Epithelial cell of proximal tubule (primary cell): ENCODE results near the gene BASP1. TPM values are rescaled to one million over a fixed set of nuclear protein-coding genes. Genes with fewer than 3 reads are reported as not detected.

Experiments used
- DNase-seq: peaks from one replicate; pipeline ENCODE4 v3.0.0-alpha.2; 2011; ENCODE audit warnings: low read depth
- H3K4me3 ChIP-seq: 2 replicates; pipeline ENCODE4 v1.5.1; 2011; ENCODE audit warnings: low read depth, mild to moderate bottlenecking, low read length
- CTCF ChIP-seq: conservative IDR thresholded peaks from 2 replicates; pipeline ENCODE4 v1.5.1; 2012; ENCODE audit warnings: low read depth, mild to moderate bottlenecking, low read length
- total RNA-seq: library from RNA; depleted of rRNA; stranded (reverse); fragments of >200 nt; gene quantifications from 2 replicates; pipeline ENCODE4 v1.2.3, GENCODE V29; 2015

Gene BASP1
- total RNA-seq, 1 donor from 2014 or later: 135 TPM

- DNase-seq: no peak
- H3K4me3 ChIP-seq: no peak overlapping the region
- no peak for TF ChIP-seq CTCF
Measured at GRCh38 chr5:17283121-17283415, 65.6 kb downstream of the BASP1 start.

GRCh38 chr5:17287501-17288155, 70.2 kb downstream of the BASP1 start:
- no peak for DNase-seq
- no peak overlapping the region for H3K4me3 ChIP-seq
- TF ChIP-seq CTCF: no peak

GRCh38 chr5:17288570-17288969, 71.1 kb downstream of the BASP1 start:
- TF ChIP-seq CTCF: no peak
- DNase-seq: no peak
- H3K4me3 ChIP-seq: no peak overlapping the region

- no peak for TF ChIP-seq CTCF
- no peak for DNase-seq
- no peak overlapping the region for H3K4me3 ChIP-seq
Measured at GRCh38 chr5:17289681-17290539, 72.5 kb downstream of the BASP1 start.

GRCh38 chr5:17290540-17290974, 73.1 kb downstream of the BASP1 start:
- TF ChIP-seq CTCF: no peak
- DNase-seq: no peak
- no peak overlapping the region for H3K4me3 ChIP-seq

- TF ChIP-seq CTCF: no peak
- H3K4me3 ChIP-seq: no peak overlapping the region
- no peak for DNase-seq
Measured at GRCh38 chr5:17292434-17293015, 75.1 kb downstream of the BASP1 start.
